Activated CD8-positive, alpha-beta T cell treated with anti-CD3 and anti-CD28 coated beads, Interleukin-2, amount 10 ng/mL, durations not matched to agents 7 days and 5 days (primary cell): Measurements from ENCODE around the gene OR2AG1. TPM values are rescaled to one million over a fixed set of nuclear protein-coding genes. Genes with fewer than 3 reads are reported as not detected.
A peak's percentile ranks its signal among the peaks of the same experiment; 100 is the strongest.

Experiments used
- ATAC-seq: fragments of 150-1000 bp; cut with Tn5 transposase; one replicate; pipeline ENCODE4 v1.10.0; 2021; ENCODE audit warnings: moderate library complexity
- CTCF ChIA-PET: fragments of 350-600 bp; sonication (Branson Sonifier 250); formaldehyde crosslinking; loops from one replicate; lab custom pipeline; 2021; ENCODE audit warnings: antibody characterized with exemption; lab: Charles Lee
- POLR2A ChIA-PET: fragments of 350-600 bp; sonication (Branson Sonifier 250); formaldehyde crosslinking; loops from one replicate; lab custom pipeline; 2021; ENCODE audit warnings: antibody characterized with exemption; lab: Charles Lee
- DNase-seq: peaks from one replicate; pipeline ENCODE4 v3.0.0-alpha.2; 2020
- H3K27ac Mint-ChIP-seq: one replicate; pipeline ENCODE4 v1.8.0; 2021; ENCODE audit warnings: mild to moderate bottlenecking, mixed read lengths
- H3K27me3 Mint-ChIP-seq: one replicate; pipeline ENCODE4 v1.8.0; 2021; ENCODE audit warnings: low read depth, mixed read lengths
- H3K36me3 Mint-ChIP-seq: one replicate; pipeline ENCODE4 v1.8.0; 2021; ENCODE audit warnings: low read depth, mixed read lengths
- H3K4me1 Mint-ChIP-seq: one replicate; pipeline ENCODE4 v1.8.0; 2021; ENCODE audit warnings: low read depth, mixed read lengths
- H3K4me3 Mint-ChIP-seq: one replicate; pipeline ENCODE4 v1.8.0; 2021; ENCODE audit warnings: mild to moderate bottlenecking, mixed read lengths
- H3K9me3 Mint-ChIP-seq: one replicate; pipeline ENCODE4 v1.8.0; 2022; ENCODE audit warnings: mixed read lengths; ENCODE audit not compliant: insufficient read depth
- total RNA-seq, 2 experiments: library from RNA; stranded (reverse); gene quantifications; one replicate each; pipeline ENCODE4 v1.2.3, GENCODE V29; 2021

Gene OR2AG1
- not detected for total RNA-seq

DNA sequence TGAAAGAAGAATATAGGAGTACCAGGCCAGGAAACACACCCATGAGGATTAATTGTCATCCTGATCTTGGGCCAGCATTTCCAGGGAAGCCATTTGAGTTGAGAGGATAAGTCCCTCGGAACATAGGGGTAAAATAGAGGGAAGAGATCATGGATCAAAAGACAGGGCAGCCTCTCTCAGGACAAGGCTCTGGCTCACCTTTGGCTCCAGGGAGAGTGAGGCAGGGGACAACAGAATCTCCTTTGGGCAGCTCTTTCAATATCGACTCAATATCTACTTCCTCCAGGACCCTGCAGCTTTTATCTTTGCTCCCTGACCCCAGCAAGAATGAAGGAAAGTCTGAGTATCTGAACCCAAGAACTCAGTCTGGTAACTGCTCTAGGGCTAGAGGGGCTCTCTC lies at the start of gene OR2AG1:
Gene OR2AG1, plus strand, starts transcription at position 301 of the 400 bp plus-strand sequence. CDS start 2,018 bp downstream, outside the sequence.
- Mint-ChIP-seq H3K36me3 (no peaks in the 10 kb centered on the region), H3K27ac (no peak within 1 kb of the TSS), H3K27me3 (peaks cover 18% of the 10 kb centered on the region), H3K4me1 (no peaks in the 10 kb centered on the region), H3K4me3 (no peak within 1 kb of the TSS), H3K9me3 (no peaks in the 10 kb centered on the region)
- ChIA-PET POLR2A (no interaction called here), CTCF (interaction anchor here (0.6 kb wide), 1 partner anchor 30 kb away, joined by 3 read pairs; no protein-coding TSS in a partner anchor)
- ATAC-seq: no peak
- DNase-seq: no peak

DNA sequence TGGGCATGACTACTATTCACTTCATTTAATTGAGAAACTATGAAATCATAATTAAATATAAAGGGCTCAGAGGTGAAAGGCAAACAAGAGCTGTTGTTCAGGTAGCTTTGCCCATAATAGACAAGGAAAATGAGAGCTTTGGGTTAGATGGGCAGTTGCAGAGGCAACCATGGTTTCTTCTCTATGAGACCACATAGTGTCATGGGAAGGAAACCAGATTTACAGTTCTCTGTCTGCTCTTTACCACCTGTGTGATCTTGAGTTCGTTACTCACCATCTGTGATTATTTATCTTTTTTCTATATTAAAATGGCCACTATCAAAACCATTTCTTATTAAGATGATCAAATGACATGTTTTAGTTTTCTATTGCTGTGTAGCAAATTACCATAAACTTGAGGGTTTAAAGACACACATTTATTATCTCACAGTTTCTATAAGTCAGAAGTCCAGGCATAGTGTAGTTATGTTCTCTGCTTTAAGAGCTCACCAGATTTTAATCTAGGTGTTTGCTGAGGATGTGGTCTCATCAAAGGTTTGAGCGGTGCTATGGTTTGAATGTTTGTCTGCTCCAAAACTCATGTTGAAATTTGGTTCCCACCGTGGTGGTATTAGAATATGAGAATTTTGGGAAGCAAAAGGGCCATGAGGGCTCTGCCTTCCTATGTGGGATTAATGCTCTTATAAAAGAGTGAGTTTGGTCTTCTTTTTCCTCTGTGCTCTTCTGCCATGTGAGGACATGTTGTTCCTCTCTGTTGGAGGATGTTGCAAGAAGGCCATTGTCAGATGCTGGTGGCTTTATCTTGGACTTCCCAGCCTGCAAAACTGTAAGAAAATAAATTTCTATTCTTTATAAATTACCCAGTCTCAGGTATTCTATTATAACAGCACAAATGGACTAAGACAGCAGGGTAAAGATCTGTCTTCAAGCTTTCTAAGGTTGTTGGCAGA lies 49.2 kb upstream of the OR2AG1 start:
- H3K4me3 Mint-ChIP-seq: peak overlapping the region; percentile 48
- H3K36me3 Mint-ChIP-seq: peaks cover 69% of the 10 kb centered on the region

DNA sequence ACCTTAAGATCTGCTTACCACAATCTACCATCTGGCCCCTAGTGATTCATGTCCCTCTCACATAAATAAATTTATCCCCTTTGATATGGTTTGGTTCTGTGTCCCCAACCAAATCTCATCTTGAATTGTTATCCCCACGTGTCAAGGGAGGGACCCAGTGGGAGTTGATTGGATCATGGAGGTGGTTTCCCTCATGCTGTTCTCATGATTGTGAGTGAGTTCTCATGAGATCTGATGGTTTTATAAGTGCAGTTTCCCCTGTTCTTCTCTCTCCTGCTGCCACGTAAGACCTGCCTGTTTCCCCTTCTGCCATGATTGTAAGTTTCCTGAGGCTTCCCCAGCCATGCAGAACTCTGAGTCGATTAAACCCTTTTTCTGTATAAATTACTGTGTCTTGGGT lies 48.2 kb upstream of the OR2AG1 start:
- CTCF ChIA-PET: interaction anchor here (1.0 to 17.1 kb wide), 5 partner anchors 8 to 51 kb away, joined by 3 to 563 read pairs (median 5); partner anchors contain the start of gene MRPL17
- no peak for ATAC-seq

More for the DNA sequence above, 49.2 kb upstream of the OR2AG1 start:
- H3K27me3 Mint-ChIP-seq: no peaks in the 10 kb centered on the region
- CTCF ChIA-PET: interaction anchor here (0.9 to 17.1 kb wide), 6 partner anchors 9 to 354 kb away, joined by 3 to 563 read pairs (median 6); partner anchors contain the start of gene MRPL17
- H3K4me1 Mint-ChIP-seq: peaks cover 74% of the 10 kb centered on the region
- ATAC-seq: peak; percentile 81
- no peaks in the 10 kb centered on the region for H3K9me3 Mint-ChIP-seq
- DNase-seq: peak; percentile 53
- peak overlapping the region; percentile 77 for H3K27ac Mint-ChIP-seq
- POLR2A ChIA-PET: interaction anchor here (0.9 to 1.0 kb wide), 2 partner anchors 12 to 13 kb away, joined by 3 read pairs; no protein-coding TSS in a partner anchor

GRCh38 chr11:6735306-6735705 lies 47.5 kb upstream of the OR2AG1 start:
- no peak for DNase-seq

More for the DNA sequence above, 48.2 kb upstream of the OR2AG1 start:
- no peak overlapping the region for H3K4me3 Mint-ChIP-seq
- DNase-seq: no peak
- H3K27ac Mint-ChIP-seq: peak overlapping the region; percentile 70
- H3K4me1 Mint-ChIP-seq: peaks cover 75% of the 10 kb centered on the region
- peaks cover 66% of the 10 kb centered on the region for H3K36me3 Mint-ChIP-seq
- POLR2A ChIA-PET: interaction anchor here (1.0 to 4.3 kb wide), 2 partner anchors 12 to 14 kb away, joined by 3 to 20 read pairs; no protein-coding TSS in a partner anchor
- no peaks in the 10 kb centered on the region for H3K9me3 Mint-ChIP-seq
- H3K27me3 Mint-ChIP-seq: no peaks in the 10 kb centered on the region

DNA sequence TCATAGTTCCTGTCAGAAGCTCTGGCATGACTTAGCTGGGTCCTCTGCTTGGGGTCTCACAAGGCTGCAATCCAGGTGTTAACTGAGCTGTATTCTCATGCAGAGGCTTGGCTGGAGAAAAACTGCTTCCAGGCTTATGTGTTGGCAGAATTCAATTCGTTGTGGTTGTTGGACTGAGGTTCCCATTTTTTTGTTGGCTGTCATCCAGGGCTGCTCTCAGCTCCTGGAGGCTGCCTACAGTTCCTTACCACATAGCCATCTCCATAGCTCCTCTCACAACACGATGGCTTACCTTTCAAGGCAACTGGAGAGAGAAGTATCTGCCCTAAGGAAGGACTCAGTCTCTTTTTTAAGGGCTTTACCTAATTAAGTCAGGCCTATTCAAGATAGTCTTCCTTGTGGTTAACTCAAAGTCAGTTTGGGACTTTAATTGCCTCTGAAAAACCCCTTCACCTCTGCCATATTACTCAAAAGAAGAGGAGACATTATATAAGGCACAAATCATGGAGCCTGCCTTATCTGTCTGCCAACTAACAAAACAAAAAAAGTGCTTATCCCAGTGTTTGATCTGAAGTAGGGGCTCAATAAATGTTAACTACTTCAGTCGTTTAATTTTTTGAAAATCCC lies 46.2 kb upstream of the OR2AG1 start:
- Mint-ChIP-seq H3K36me3 (peaks cover 62% of the 10 kb centered on the region), H3K9me3 (no peaks in the 10 kb centered on the region), H3K27ac (no peak overlapping the region), H3K4me1 (peaks cover 83% of the 10 kb centered on the region), H3K27me3 (no peaks in the 10 kb centered on the region), H3K4me3 (no peak overlapping the region)
- ATAC-seq: no peak
- ChIA-PET CTCF (interaction anchor here (0.6 to 17.1 kb wide), 9 partner anchors 9 to 361 kb away, joined by 3 to 563 read pairs (median 3); partner anchors contain the start of gene MRPL17), POLR2A (interaction anchor here (1.1 to 4.3 kb wide), 2 partner anchors 10 to 15 kb away, joined by 5 to 20 read pairs; no protein-coding TSS in a partner anchor)
- DNase-seq: no peak

More at GRCh38 chr11:6735306-6735705, 47.5 kb upstream of the OR2AG1 start:
- Mint-ChIP-seq H3K4me3 (no peak overlapping the region), H3K9me3 (no peaks in the 10 kb centered on the region), H3K27me3 (no peaks in the 10 kb centered on the region), H3K27ac (peak overlapping the region; percentile 10), H3K4me1 (peaks cover 82% of the 10 kb centered on the region), H3K36me3 (peaks cover 65% of the 10 kb centered on the region)
- ATAC-seq: no peak
- POLR2A ChIA-PET: interaction anchor here (4.3 kb wide), 1 partner anchor 11 kb away, joined by 20 read pairs; no protein-coding TSS in a partner anchor
- CTCF ChIA-PET: interaction anchor here (0.8 to 17.1 kb wide), 4 partner anchors 17 to 52 kb away, joined by 3 to 563 read pairs (median 12); partner anchors contain the start of gene MRPL17

GRCh38 chr11:6737872-6738466 lies 44.9 kb upstream of the OR2AG1 start:
- Mint-ChIP-seq H3K4me3 (no peak overlapping the region), H3K9me3 (no peaks in the 10 kb centered on the region), H3K36me3 (peaks cover 63% of the 10 kb centered on the region), H3K27me3 (no peaks in the 10 kb centered on the region), H3K27ac (no peak overlapping the region), H3K4me1 (peaks cover 87% of the 10 kb centered on the region)
- POLR2A ChIA-PET: interaction anchor here (1.1 to 4.3 kb wide), 2 partner anchors 8 to 17 kb away, joined by 5 to 20 read pairs; no protein-coding TSS in a partner anchor
- ATAC-seq (peak; percentile 77), DNase-seq (peak; percentile 83)
- CTCF ChIA-PET: interaction anchor here (0.6 to 17.1 kb wide), 23 partner anchors 9 to 375 kb away, joined by 3 to 563 read pairs (median 4); partner anchors contain the start of genes MRPL17, OR2AG2 and TPP1

DNA sequence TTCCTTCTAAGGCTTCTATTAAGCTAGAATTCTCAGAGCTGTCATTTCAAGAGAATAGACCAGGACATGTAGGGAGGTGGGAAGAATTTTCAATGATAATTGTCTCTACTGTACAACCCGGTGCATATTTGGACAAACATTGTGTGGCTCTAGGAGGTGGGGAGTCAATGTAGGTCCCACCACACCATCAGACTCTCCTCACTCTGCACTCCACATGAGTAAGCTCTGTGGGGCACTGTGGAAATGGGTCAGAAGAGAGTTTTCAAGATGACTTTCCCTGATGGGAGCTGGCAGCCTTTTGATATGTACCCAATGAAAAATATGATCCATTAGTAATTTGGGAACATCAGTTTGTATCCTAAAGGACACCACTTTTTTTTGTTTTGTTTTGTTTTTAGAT lies 44.2 kb upstream of the OR2AG1 start:
- H3K4me1 Mint-ChIP-seq: peaks cover 85% of the 10 kb centered on the region
- ATAC-seq: no peak
- H3K9me3 Mint-ChIP-seq: no peaks in the 10 kb centered on the region
- ChIA-PET CTCF (interaction anchor here (0.6 to 17.1 kb wide), 13 partner anchors 10 to 376 kb away, joined by 3 to 563 read pairs (median 3); no protein-coding TSS in a partner anchor), POLR2A (interaction anchor here (4.3 kb wide), 1 partner anchor 8 kb away, joined by 20 read pairs; no protein-coding TSS in a partner anchor)
- no peak overlapping the region for H3K27ac Mint-ChIP-seq
- DNase-seq: no peak
- no peaks in the 10 kb centered on the region for H3K27me3 Mint-ChIP-seq
- no peak overlapping the region for H3K4me3 Mint-ChIP-seq
- H3K36me3 Mint-ChIP-seq: peaks cover 66% of the 10 kb centered on the region

DNA sequence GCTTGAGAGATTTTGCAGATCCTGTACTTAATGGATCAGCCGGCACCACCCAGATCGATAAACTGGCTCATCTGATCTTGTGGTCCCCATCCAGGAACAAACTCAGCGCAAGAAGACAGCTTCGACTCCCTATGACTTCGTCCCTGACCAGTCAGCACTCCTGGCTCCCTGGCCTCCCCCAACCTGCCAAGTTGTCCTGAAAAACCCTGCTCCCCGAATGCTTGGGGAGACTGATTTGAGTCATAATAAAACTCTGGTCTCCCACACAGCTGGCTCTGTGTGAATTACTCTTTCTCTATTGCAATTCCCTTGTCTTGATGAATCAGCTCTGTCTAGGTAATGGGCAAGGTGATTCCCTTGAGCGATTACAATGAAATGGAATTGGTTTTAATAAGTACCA lies 40.6 kb upstream of the OR2AG1 start:
- ChIA-PET CTCF (interaction anchor here (0.9 to 17.1 kb wide), 5 partner anchors 8 to 299 kb away, joined by 3 to 563 read pairs (median 5); no protein-coding TSS in a partner anchor), POLR2A (no interaction called here)
- no peak for DNase-seq
- no peaks in the 10 kb centered on the region for H3K27me3 Mint-ChIP-seq
- H3K4me1 Mint-ChIP-seq: peaks cover 48% of the 10 kb centered on the region
- ATAC-seq: no peak
- H3K36me3 Mint-ChIP-seq: peaks cover 40% of the 10 kb centered on the region
- peak overlapping the region; percentile 73 for H3K27ac Mint-ChIP-seq
- no peak overlapping the region for H3K4me3 Mint-ChIP-seq
- no peaks in the 10 kb centered on the region for H3K9me3 Mint-ChIP-seq

DNA sequence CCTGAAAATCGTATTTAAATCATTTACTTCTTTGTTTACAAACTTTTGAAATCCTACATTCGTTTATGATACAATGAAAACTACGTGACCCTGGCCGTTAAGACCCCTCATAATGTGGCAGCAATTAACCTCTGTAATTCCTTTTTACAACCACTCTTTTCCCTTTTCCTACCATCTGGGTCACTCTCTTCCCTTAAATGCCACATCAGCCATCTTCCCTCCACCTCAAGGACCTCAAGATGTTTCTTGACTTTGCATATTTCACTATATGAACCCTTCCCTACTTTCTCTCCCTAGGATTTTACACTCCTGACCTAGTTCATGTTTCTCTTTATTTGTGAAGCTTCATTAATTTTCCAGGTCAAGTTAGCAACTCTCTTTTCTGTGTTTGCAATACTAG lies 37.8 kb upstream of the OR2AG1 start:
- DNase-seq: no peak
- Mint-ChIP-seq H3K9me3 (no peaks in the 10 kb centered on the region), H3K27ac (no peak overlapping the region), H3K4me3 (no peak overlapping the region), H3K4me1 (peaks cover 43% of the 10 kb centered on the region), H3K27me3 (no peaks in the 10 kb centered on the region), H3K36me3 (peaks cover 23% of the 10 kb centered on the region)
- ChIA-PET POLR2A (interaction anchor here (0.9 to 2.8 kb wide), 3 partner anchors 9 to 134 kb away, joined by 3 to 20 read pairs (median 4); partner anchors contain the start of genes MRPL17 and TAF10), CTCF (interaction anchor here (1.1 to 17.1 kb wide), 9 partner anchors 4 to 366 kb away, joined by 3 to 563 read pairs (median 15); partner anchors contain the start of genes MRPL17 and TAF10)
- no peak for ATAC-seq

GRCh38 chr11:6745465-6746015 lies 37.3 kb upstream of the OR2AG1 start:
- peak; percentile 52 for ATAC-seq
- H3K27me3 Mint-ChIP-seq: no peaks in the 10 kb centered on the region
- DNase-seq: no peak
- H3K27ac Mint-ChIP-seq: no peak overlapping the region
- peaks cover 41% of the 10 kb centered on the region for H3K4me1 Mint-ChIP-seq
- H3K4me3 Mint-ChIP-seq: no peak overlapping the region
- peaks cover 23% of the 10 kb centered on the region for H3K36me3 Mint-ChIP-seq
- ChIA-PET POLR2A (interaction anchor here (0.5 to 2.8 kb wide), 8 partner anchors 9 to 1049 kb away, joined by 3 to 20 read pairs (median 3); partner anchors contain the start of genes MRPL17, TAF10 and ZNF215), CTCF (interaction anchor here (0.5 to 17.1 kb wide), 11 partner anchors 4 to 735 kb away, joined by 3 to 563 read pairs (median 13); partner anchors contain the start of genes MRPL17 and TAF10)
- H3K9me3 Mint-ChIP-seq: no peaks in the 10 kb centered on the region
